ENCODE data around the gene CD247. TPM values are rescaled to one million over a fixed set of nuclear protein-coding genes. Genes with fewer than 3 reads are reported as not detected.

CD247 gene
- polyA plus RNA-seq, 1 of the 3 experiments (the other 2 are of a cell fraction): 0.08 TPM

- H3K79me2 ChIP-seq (ENCODE audit: insufficient read depth): no peaks in the 10 kb centered on the region
- H3K4me3 ChIP-seq (ENCODE audit: low read depth in 2 of 2, low read length in 1 of 2): no peak overlapping the region
- no peak overlapping the region for H3K9ac ChIP-seq
- H3K27me3 ChIP-seq (ENCODE audit: insufficient read depth): peaks cover 8% of the 10 kb centered on the region
- H3K36me3 ChIP-seq (replicated peaks in 1 of 2; ENCODE audit: control insufficient read depth in 1 of 2, insufficient read depth in 2 of 2, low read length in 1 of 2): no peaks in the 10 kb centered on the region
- H4K20me1 ChIP-seq (ENCODE audit: insufficient read depth): no peaks in the 10 kb centered on the region
- H3K9me2 ChIP-seq: no peaks in the 10 kb centered on the region
- 30% methylated on average over 9 of the region's 10 CpGs for WGBS (ENCODE audit: low lambda C conversion rate)
- no peak for DNase-seq
- no peaks in the 10 kb centered on the region for H3F3A ChIP-seq (replicated peaks; ENCODE audit: insufficient read depth)
- ChIA-PET POLR2A (no interaction called here), CTCF (interaction anchor here (3.6 kb wide), 1 partner anchor 32 kb away, joined by 14 read pairs; no protein-coding TSS in a partner anchor)
- H3K4me1 ChIP-seq (ENCODE audit: control insufficient read depth in 1 of 2, insufficient read depth in 2 of 2, low read depth in 1 of 2, low read length in 1 of 2): peaks cover 0 to 10% of the 10 kb centered on the region in 2 experiments; a peak in 2 of 4 replicates
- H3K9me3 ChIP-seq: no peaks in the 10 kb centered on the region
- H2AFZ ChIP-seq (ENCODE audit: low read depth): no peak overlapping the region
- no peak overlapping the region for H3K4me2 ChIP-seq
- TF ChIP-seq TEAD4 (IDR thresholded peaks at IDR 0.05; ENCODE audit: borderline replicate concordance, insufficient read depth): no peak
- TF ChIP-seq MXI1 (IDR thresholded peaks at IDR 0.05; ENCODE audit: low read depth, low read length): no peak
- TF ChIP-seq CTCF (IDR thresholded peaks at IDR 0.05): no peak
- no peak for TF ChIP-seq JUND (IDR thresholded peaks at IDR 0.05)
- no peak for TF ChIP-seq USF2 (IDR thresholded peaks at IDR 0.05; ENCODE audit: borderline replicate concordance, low read depth, low read length)
- TF ChIP-seq NRF1 (IDR thresholded peaks at IDR 0.05; ENCODE audit: low read depth, low read length): no peak
- TF ChIP-seq TAF1 (IDR thresholded peaks at IDR 0.05; ENCODE audit: borderline replicate concordance, low read depth, low read length): no peak
- TF ChIP-seq, protein P1, sequence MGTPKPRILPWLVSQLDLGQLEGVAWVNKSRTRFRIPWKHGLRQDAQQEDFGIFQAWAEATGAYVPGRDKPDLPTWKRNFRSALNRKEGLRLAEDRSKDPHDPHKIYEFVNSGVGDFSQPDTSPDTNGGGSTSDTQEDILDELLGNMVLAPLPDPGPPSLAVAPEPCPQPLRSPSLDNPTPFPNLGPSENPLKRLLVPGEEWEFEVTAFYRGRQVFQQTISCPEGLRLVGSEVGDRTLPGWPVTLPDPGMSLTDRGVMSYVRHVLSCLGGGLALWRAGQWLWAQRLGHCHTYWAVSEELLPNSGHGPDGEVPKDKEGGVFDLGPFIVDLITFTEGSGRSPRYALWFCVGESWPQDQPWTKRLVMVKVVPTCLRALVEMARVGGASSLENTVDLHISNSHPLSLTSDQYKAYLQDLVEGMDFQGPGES (IDR thresholded peaks at IDR 0.05; ENCODE audit: low read depth, low read length): no peak
- no peak for TF ChIP-seq POLR2AphosphoS5 (IDR thresholded peaks at IDR 0.05; ENCODE audit: low read depth, low read length)
- TF ChIP-seq MAX (IDR thresholded peaks at IDR 0.05; ENCODE audit: low read depth): no peak
- no peak for TF ChIP-seq RFX5 (IDR thresholded peaks at IDR 0.05; ENCODE audit: low read length)
- TF ChIP-seq YY1 (IDR thresholded peaks at IDR 0.05; ENCODE audit: low read depth): no peak
- H3K27ac ChIP-seq (ENCODE audit: low read depth in 2 of 2, low read length in 1 of 2): no peak overlapping the region
Observed at GRCh38 chr1:167501515-167502191, 16.7 kb downstream of the CD247 start.

All from SK-N-SH (cell line).